HG02938 (cell line): Measurements from ENCODE around the gene SLCO1A2.
"Not testable (repeated sequence)": the region's sequence is repeated elsewhere in the genome, so short reads cannot be mapped to it uniquely, and the experiment has no call there.

Experiments
- ATAC-seq: cut with Tn5 transposase; IDR thresholded peaks from one replicate; pipeline ENCODE4 v1.9.1; 2021; ENCODE audit warnings: mild to moderate bottlenecking, moderate library complexity; ENCODE audit not compliant: unreplicated experiment

SLCO1A2 gene, protein sequence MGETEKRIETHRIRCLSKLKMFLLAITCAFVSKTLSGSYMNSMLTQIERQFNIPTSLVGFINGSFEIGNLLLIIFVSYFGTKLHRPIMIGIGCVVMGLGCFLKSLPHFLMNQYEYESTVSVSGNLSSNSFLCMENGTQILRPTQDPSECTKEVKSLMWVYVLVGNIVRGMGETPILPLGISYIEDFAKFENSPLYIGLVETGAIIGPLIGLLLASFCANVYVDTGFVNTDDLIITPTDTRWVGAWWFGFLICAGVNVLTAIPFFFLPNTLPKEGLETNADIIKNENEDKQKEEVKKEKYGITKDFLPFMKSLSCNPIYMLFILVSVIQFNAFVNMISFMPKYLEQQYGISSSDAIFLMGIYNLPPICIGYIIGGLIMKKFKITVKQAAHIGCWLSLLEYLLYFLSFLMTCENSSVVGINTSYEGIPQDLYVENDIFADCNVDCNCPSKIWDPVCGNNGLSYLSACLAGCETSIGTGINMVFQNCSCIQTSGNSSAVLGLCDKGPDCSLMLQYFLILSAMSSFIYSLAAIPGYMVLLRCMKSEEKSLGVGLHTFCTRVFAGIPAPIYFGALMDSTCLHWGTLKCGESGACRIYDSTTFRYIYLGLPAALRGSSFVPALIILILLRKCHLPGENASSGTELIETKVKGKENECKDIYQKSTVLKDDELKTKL

DNA sequence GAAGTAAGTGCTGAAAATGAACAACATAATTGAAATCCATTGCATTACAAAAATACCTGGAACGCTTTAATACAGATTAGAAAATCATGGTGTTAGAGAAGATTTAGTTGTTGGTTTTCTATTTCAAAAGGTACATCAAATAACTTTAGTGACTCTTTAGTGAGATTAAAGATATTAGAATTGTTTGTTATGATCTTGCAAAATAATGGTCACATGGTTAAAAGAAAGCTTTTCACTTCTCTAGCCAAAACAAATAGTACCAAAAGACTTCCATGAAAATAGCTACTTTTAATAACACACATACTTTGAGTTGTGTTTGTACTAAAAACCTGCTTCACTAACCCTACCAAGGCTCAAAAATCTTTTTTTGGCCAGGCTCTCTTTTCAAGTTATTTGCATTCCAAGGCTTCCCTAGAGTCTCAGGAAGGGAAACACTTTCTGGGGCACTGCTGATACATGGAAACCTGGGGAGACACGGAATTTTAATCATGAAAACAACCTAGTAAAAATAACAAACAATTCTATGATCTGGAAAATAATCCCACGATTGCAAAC, at the start of gene SLCO1A2:
Gene SLCO1A2, minus strand, starts transcription at position 147 of the 555 bp plus-strand sequence. CDS start 270 bp downstream, outside the sequence.
- ATAC-seq = no peak

DNA sequence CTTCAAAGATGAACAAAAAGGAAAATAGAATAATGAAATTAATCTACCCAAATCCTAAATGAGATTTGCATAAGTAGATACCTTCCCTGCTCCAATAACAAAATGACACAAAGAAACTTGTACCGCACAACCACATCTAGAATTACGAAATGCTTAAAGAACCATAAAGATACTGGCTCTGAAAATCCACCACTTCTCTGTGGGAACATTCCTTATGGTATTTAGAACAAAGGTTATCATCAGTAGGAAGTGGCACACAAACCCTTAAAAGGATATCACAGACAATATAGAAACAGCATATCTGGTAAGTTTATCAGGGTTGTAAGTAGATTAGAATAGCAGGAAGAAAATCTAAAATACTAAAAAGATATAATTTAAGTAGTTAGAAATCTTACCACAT, 49.5 kb upstream of the SLCO1A2 start:
- no peak for ATAC-seq

DNA sequence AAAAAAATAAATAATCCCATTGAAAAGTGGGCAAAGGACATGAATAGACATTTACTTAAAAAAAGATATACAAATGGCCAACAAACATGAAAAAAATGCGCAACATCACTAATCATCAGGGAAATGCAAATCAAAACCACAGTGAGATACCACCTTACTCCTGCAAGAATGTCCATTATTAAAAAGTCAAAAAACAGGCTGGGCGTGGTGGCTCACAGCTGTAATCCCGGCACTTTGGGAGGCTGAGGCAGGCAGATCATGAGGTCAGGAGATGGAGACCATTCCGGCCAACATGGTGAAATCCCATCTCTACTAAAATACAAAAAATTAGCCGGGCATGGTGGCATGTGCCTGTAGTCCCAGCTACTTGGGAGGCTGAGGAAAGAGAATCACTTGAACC, 46.6 kb upstream of the SLCO1A2 start:
- not testable (repeated sequence) for ATAC-seq

DNA sequence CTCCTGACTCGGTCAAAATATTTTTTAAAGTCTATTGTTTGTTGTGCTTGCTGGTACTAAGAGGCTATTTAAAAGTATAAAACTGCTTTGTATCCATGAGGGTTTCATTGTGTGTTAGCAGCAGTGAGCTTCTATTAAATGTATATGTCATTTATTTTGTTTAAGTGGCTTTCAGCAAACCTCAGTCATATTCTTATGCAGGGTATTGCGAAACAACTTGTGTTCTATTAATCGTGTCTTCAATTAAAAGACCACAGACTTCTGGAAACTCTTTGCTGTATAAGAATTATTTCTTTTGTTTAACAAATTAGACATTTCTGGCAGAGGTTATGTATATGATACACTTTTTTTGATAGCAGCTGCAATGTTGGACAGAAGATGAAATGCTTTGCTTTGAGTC, 44.5 kb upstream of the SLCO1A2 start:
- no peak for ATAC-seq

DNA sequence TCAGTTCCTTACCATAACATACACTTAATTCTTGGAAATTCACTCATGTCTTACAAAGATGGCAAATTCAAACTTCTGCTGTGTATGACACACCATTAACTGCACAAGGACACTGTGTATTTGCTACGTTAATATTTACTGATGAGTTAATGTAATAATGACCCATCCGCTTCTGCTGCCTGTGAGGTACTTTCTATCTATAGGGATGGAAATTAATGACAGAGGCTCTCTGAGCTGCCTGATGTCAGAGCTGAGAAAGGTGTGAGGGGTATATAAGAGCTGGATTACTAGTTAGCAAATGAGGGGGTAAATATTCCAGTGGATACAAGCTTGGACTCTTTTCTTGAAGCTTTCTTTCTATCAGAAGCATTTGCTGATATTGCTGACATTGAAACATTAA, 37.9 kb upstream of the SLCO1A2 start, which contains the start of gene IAPP:
Gene IAPP, plus strand, starts transcription at position 301 of the 400 bp plus-strand sequence. CDS start 450 bp downstream, outside the sequence.
- ATAC-seq = no peak

DNA sequence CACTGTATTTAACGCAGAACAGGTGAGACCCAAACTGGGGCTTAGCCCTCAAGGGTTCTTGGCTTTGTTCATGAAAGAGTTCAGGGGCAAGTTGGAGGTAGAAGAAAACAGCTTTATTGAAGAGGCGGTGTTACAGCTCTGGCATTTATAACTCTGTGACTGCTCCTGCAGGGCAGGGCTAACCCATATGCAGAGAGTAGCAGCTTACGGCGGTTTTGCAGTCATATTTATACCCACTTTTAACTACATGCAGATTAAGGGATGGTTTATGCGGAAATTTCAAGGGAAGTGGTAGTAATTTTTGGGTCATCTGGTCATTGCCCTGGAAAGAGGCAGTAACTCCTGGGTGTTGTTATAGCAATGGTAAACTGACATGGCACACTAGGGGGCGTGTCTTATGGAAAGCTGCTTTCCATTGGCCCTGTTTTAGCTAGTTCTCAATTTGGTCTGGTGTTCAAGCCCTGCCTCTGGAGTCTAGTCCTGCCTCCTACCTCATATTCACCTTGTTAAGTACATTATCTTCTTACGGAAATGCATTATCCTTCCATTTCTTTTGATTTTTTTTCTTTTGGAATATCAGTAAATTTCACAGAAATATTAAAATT, 36.2 kb upstream of the SLCO1A2 start:
- ATAC-seq = no peak

DNA sequence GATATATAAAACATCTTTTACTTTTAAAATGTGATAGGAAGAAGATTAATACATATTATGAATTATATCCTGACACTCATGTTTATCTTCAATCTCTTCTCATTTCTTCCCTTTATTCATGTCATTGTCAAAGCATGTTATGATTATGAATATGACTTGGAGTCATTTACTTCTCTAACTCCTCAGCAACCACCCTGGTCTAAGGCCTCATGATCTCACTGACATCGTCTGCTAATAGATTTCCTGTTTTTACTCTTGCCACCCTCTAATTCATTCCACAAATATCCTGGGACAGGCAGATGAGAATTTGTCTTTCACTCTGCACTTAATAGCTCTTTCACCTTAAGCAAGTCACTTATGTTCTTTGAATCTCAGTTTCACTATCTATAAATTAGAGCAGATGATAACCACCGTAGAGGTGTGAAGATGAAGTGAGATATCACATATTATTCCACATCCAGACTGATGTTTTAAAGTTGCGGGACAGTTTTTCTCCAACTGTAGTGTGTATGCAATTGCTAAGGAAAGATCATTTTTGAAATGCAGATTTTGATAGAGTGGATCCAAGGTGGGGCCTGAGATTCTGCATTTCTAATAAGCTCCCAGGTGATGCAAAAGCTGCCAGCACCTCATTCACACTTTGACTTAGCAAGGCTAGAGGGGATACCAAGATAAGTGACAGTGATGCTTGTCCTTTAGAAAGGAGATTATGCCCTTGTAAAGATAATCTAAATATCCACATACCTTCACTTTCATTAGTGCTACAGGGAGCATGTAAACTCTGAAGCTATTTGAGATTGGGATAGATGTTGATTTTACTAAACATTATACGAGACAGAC, 34.6 kb upstream of the SLCO1A2 start:
- no peak for ATAC-seq

DNA sequence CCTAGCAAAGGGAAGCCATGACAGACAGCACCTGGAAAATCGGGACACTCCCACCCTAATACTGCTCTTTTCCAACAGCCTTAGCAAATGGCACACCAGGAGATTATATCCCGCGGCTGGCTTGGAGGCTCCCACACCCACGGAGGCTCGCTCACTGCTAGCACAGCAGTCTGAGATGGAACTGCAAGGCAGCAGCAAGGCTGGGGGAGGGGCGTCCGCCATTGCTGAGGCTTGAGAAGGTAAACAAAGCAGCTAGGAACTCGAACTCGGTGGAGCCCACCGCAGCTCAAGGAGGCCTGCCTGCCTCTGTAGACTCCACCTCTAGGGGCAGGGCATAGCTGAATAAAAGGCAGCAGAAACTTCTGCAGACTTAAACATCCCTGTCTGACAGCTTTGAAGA, 25.9 kb upstream of the SLCO1A2 start:
- ATAC-seq = not testable (repeated sequence)

DNA sequence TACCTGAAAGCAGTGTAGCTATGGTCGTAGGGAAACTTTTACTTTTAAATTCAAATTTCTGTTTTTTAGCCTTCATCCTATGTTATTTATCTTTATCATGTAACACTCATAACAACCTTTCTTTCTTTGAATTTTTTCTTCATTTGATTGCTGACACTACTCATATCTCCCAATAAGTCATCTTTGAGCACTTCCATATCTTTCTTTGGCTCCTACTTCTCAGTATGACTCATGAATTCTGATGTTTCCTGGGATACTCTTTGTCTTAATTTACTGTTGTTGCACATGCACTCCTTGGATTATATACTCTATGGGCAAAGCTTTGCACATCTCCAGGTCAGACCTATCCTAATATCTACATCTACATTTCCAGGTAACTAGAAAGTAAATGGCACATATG, 19.9 kb upstream of the SLCO1A2 start:
- no peak for ATAC-seq

DNA sequence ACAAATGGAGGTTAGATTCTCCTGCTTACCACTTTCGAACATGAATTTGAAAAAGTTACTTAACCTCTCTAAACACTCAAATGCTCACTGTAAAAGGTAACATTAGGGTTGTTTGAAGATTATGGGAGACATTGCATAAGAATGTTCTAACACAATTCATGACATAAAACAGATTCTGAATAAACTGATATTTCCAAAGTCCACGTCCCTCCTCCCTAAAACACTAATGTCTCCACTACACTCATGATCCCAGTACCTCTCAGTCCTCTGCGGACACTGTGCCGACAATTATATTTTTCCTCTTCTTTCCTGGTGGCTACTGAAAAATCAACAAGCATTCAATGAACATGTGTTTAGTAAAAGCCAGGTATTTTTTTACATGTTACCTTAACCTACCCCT, 19.2 kb upstream of the SLCO1A2 start:
- ATAC-seq = no peak

DNA sequence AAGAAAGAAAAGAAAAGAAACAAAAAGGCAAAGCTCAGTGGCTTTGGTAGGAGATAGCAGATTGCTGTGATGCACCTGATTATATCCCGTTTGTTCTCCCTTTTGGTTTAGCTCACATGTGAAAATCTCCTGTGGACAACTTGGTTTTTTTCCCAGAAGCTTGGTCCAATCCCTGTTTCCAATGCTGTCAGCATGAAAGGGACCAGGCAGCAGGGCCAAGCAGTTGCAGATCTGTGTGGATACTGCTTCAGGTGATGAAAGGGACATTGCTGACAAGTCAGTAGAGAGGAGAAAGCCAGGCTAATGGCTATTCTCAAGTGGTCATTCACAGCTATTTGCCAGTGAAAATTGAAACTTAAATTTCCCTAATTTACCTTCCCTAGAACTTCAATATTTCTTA, 18.8 kb upstream of the SLCO1A2 start:
- ATAC-seq = no peak

DNA sequence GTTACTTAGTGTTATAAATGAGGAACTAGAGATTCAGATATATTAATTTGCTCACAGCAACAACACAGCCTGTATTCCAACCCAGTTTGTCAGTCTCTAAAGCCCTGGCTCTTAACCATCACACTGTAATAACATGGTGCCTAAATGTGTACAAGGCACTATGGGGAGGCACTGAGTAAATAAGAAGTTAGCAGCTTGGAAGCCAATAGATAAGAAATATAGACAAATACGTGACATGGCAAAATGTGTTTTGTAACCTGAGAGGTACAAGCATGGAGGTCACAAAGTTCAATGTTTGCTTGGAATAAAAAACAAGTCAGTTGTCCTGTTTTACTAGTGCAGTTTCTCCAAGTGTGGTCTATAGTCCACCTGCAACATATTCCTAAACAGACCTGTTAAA, 16.3 kb upstream of the SLCO1A2 start:
- ATAC-seq = no peak

DNA sequence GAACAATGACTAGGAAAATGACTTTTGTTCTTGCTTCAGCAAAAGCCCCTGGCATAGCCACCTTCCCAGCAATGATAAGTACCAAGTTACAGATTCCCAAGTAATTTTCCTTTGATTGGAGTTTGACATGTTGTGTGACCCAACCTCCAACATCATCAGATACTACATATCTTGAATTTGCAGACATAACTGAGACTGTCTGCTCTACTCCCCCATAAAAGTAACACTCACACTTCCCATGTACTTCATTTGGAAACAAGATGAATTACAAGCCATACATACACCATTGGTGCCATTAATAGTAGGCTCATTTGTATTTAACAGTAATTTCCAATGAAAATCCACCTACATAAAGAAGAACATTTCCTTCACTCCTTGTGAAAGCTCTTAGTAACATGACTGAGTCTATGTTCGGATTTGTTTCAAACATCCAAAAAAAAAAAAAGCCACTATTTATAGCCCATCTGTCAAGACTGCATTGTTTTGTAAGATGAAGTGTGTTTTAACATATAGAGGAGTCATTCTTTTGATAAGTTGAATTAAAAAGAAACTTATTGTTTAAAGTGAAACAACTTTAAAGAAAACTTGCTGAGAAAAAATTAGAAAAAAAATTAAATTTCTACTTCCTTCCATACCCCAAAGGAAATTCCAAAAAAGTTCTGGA, 12.0 kb upstream of the SLCO1A2 start:
- no peak for ATAC-seq

DNA sequence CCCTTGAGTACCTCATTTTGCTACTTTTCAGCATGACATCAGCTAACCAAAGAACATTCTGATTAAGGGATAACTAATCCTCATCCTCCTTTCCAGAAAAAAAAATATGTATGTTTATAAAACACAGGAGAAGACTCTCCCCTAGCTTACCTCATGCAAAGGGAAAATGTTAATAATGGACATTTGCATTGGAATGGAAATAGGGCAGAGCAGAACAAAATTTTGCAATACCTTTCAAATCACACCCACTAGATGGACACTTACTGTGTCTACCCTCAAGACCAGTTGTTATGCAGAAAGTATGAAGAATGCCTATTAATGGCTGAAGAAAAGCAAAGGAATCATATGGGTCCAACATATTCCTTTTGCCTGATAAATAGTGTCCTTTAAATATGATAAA, 8.9 kb upstream of the SLCO1A2 start:
- no peak for ATAC-seq

DNA sequence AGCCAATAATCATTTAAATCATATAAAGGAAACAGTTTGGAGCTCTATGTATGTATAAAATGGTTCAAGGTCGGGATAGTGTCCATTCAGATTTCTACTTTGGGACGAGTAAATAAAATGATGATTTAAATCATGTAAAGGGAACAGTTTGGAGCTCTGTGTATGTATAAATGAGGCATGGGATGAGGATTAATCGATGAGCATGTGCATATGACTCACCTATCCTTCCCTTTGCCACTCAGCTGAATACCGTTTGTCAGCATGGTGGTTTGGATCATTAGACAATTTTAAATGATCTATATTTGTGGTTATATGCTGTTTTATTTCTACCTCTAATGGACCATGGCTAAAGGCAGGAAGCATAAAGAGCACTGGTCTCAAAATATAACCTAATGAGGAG, 7.1 kb upstream of the SLCO1A2 start:
- ATAC-seq = no peak

DNA sequence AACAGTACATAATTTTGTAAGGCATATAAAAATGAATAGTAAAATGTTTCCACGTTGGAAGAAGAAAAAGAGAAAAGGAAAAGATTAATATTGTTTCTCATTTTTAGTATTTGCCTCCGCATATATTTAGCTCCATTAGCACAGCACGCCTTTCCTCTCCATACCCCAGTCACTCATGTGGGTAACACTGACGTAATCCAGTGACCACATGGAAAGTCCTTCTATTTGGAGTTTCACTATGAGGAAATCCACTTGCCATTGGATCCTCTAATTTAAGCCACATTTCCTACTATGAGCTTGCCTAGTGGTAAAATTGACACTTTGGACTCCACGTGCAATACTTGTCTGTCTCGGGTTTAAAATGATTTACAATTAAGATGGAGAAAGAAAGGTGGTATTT, 5.7 kb upstream of the SLCO1A2 start:
- no peak for ATAC-seq

DNA sequence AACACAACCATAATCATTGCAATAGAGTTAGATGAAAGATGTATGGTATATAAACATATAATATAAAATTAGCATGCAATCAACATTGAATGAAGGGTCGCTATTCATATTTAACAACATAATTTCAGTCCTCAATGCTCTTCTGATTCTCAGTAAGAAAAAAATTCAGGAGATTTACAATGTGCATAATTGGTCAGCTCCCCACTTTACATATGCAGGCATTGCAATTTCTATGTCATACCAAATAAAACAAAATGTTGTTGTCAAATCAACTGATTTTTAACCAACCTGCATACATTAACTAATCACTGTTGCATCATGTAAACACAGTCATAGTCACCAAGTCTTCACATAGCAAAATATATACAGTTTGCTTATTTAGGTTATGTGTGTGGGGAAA, 5.2 kb upstream of the SLCO1A2 start:
- ATAC-seq = no peak

DNA sequence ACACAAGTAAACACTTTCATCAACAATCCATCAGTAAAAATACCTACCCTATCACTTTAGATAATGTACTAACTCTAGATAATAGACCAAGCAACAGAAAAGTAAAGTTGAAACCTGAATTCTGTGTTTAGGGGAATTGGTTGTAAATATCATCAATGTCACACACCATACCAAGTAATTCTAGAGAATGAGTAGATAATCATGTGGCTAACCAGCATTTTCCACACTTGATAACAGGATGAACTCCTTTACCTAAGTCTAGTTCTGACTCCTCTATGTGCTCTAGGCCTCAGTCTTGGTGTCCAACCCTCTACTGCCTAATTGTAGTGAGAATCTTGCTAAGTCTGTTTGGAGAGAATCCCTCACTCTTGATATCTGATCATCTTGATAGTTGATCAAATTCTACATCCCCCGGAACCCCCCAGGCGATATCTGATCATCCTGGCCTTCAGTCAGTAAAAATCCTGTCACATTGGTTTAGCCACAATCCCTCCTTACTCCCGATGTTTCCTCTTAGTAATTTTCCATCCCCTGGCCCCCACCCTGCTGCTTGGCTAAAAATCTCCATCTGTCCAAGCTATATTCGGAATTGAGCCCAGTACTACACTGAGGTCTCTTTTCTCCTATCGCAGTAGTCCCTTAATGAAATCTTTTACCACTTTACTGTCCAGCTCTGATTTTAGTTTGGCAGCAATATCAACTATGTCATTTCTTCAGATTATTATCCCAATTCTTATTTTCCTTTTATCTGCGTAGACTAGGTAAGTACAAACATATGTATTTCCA, 3.4 kb upstream of the SLCO1A2 start:
- ATAC-seq = no peak

DNA sequence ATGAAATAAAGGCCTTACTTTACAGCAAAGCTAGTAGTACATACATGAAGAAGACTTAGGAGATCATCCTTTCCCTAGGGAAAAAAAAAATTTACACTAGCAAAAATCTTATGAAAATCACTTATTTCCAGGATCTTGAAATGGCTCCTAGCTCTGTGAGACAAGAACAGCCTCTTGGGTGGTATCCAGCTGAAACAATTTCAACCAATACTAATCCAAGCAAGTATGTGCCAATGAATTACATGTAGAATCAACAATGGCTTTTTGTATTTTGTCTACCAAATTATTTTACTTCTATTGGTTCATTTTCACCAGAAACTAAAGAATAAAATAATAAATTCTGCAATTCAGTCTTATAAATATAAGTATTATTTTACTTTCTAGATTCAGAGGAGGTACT, 2.7 kb upstream of the SLCO1A2 start:
- no peak for ATAC-seq
